ENCODE measurements around the gene ELMO1. TPM values are rescaled to one million over a fixed set of nuclear protein-coding genes. Genes with fewer than 3 reads are reported as not detected.

ELMO1 gene
- total and polyA plus RNA-seq, 2 experiments from 2014 or later, result 9.6 to 10.8 TPM

DNA sequence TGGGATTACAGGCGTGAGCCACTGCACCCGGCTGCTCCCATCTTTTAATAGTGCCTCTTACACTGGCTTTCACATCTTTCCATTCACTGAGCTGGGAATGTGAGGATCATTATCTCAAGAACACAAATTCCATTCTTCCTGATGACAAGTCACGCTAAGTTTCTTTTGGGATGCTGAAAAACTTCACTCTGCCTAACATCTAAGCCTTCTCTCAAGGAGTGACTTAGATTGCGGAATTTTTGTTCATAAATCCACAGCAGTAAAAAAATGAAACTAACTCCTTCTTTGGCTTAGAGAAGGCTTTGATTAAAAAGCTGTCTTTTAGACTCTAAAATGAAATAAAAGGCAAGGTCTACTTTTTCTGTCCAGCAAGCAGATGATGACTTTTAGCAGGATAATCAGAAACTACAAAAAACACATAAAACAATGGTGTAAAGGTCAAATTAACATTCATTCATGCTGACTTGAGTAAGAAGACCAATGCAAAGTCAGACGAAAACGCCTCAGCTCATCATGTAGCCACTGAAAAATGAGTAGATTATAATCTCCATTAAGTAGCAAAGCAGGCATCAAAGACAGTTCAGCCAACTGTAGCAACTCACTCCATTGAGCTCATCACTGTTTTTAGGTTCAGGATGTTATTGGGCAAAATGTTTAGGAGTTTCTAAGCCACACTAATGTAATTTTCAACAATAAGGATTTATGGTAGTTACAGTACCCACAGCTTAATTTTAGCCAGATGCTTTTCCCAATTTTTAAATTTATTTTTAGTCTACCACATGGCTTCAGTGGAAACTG lies 178.8 kb downstream of the ELMO1 start:
- Histone ChIP-seq H3K27ac (no peak overlapping the region), H3K27me3 (no peaks in the 10 kb centered on the region), H3K36me3 (no peaks in the 10 kb centered on the region), H3K9me3 (ENCODE audit: low read depth) (no peaks in the 10 kb centered on the region), H3K4me1 (ENCODE audit: low read depth) (peaks cover 5% of the 10 kb centered on the region), H3K4me3 (no peak overlapping the region)
- peak in 1 of 2 donors; percentile 13 for DNase-seq (ENCODE audit: low read depth in 1 of 2, low spot score in 1 of 2)
- TF ChIP-seq, protein P1, sequence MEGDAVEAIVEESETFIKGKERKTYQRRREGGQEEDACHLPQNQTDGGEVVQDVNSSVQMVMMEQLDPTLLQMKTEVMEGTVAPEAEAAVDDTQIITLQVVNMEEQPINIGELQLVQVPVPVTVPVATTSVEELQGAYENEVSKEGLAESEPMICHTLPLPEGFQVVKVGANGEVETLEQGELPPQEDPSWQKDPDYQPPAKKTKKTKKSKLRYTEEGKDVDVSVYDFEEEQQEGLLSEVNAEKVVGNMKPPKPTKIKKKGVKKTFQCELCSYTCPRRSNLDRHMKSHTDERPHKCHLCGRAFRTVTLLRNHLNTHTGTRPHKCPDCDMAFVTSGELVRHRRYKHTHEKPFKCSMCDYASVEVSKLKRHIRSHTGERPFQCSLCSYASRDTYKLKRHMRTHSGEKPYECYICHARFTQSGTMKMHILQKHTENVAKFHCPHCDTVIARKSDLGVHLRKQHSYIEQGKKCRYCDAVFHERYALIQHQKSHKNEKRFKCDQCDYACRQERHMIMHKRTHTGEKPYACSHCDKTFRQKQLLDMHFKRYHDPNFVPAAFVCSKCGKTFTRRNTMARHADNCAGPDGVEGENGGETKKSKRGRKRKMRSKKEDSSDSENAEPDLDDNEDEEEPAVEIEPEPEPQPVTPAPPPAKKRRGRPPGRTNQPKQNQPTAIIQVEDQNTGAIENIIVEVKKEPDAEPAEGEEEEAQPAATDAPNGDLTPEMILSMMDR (IDR thresholded peaks at IDR 0.05; ENCODE audit: low read depth, low read length), result no peak

DNA sequence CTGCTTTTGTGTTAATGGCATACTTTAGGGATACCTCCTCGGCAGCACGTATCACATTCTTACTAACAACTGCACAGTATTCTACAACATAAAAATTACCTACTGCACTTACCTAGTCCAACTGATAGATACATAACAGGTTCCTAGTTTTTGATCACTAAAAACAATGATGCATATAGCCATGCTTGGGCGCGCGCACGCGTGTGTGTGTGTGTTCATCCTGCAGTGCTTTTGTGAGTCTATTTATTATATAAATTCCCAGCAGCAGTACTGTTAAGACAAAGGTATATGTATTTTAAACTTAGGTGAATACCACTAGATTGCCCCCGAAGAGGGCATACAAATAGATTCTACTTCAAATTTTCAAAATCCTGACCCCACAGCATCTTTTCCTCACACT lies 181.4 kb downstream of the ELMO1 start:
- peaks cover 5% of the 10 kb centered on the region for H3K4me1 ChIP-seq (ENCODE audit: low read depth)
- no peaks in the 10 kb centered on the region for H3K9me3 ChIP-seq (ENCODE audit: low read depth)
- no peak for DNase-seq (ENCODE audit: low read depth in 1 of 2, low spot score in 1 of 2)
- no peak overlapping the region for H3K4me3 ChIP-seq
- no peaks in the 10 kb centered on the region for H3K27me3 ChIP-seq
- H3K27ac ChIP-seq, result no peak overlapping the region
- H3K36me3 ChIP-seq, result no peaks in the 10 kb centered on the region
- TF ChIP-seq, protein P1 (IDR thresholded peaks at IDR 0.05; ENCODE audit: low read depth, low read length), result no peak

DNA sequence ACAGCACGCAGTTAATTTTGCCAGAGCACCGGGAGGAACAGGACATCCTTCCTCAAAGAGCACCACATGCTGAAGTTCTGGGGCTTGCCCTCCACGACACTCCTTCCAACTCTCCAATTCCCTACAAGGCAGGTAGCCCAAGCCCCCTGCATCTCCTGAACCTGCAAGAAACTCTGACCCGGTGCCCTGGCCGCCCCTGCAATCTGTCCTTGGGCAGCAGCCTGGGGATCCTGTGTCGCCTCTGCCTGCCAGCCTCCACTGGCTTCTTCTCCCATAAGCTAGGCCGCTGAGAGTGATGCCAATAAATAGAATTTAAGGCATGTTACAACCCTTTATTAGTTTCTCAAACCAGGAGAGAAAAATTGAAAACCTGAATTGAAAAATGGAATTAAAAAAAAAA lies 182.8 kb downstream of the ELMO1 start:
- Histone ChIP-seq H3K4me3 (no peak overlapping the region), H3K9me3 (ENCODE audit: low read depth) (no peaks in the 10 kb centered on the region), H3K27me3 (no peaks in the 10 kb centered on the region), H3K27ac (no peak overlapping the region), H3K36me3 (no peaks in the 10 kb centered on the region), H3K4me1 (ENCODE audit: low read depth) (peaks cover 5% of the 10 kb centered on the region)
- TF ChIP-seq, protein P1 (IDR thresholded peaks at IDR 0.05; ENCODE audit: low read depth, low read length), result no peak
- no peak for DNase-seq (ENCODE audit: low read depth in 1 of 2, low spot score in 1 of 2)

DNA sequence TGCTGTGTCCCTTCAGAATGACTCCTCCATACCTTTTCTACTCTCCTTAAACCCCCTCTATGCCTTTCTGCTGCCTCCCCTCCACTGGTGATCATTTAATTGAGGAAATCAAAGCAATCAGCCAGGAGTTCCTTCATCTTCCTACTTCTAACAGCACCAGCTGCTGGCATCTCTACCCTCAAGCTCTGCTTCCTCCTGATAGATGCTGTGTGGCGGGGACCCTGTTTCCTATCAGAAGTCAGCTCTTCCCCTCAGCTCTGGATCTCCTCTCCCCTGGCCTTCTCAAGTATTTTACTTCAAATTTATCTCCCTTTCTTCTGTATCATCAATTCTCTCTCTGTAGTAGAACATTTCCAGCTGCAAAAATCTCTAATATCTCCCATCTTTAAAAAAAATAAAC lies 183.7 kb downstream of the ELMO1 start:
- no peak for DNase-seq (ENCODE audit: low read depth in 1 of 2, low spot score in 1 of 2)
- Histone ChIP-seq H3K27ac (no peak overlapping the region), H3K36me3 (no peaks in the 10 kb centered on the region), H3K27me3 (no peaks in the 10 kb centered on the region), H3K4me3 (no peak overlapping the region), H3K4me1 (ENCODE audit: low read depth) (peaks cover 3% of the 10 kb centered on the region), H3K9me3 (ENCODE audit: low read depth) (no peaks in the 10 kb centered on the region)
- TF ChIP-seq, protein P1 (IDR thresholded peaks at IDR 0.05; ENCODE audit: low read depth, low read length), result no peak

DNA sequence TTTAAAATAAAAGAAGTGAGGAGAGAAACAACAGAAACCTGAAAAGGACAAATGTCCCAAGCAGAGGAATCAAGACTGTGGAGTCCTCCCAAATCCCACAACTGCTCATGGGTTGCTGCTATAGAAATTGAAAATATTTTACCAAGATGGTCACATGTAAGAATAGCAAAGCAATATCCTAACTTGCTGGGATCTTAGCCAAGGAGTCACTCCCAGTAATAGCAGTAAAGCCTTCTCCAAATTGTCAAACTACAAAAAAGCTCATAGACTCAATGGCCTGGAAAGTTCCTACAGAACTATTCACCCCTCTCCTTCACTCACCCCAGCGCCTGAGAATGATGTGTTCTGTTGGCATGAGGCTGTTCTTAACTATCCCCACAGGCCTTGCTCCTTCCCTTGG lies 186.5 kb downstream of the ELMO1 start:
- Histone ChIP-seq H3K4me3 (no peak overlapping the region), H3K27ac (no peak overlapping the region), H3K9me3 (ENCODE audit: low read depth) (no peaks in the 10 kb centered on the region), H3K4me1 (ENCODE audit: low read depth) (no peaks in the 10 kb centered on the region), H3K36me3 (no peaks in the 10 kb centered on the region), H3K27me3 (no peaks in the 10 kb centered on the region)
- no peak for DNase-seq (ENCODE audit: low read depth in 1 of 2, low spot score in 1 of 2)
- TF ChIP-seq, protein P1 (IDR thresholded peaks at IDR 0.05; ENCODE audit: low read depth, low read length), result no peak
